ENCODE measurements around the gene C11orf68.
A peak's percentile ranks its signal among the peaks of the same experiment; 100 is the strongest.
"Not testable (repeated sequence)": the region's sequence is repeated elsewhere in the genome, so short reads cannot be mapped to it uniquely, and the experiment has no call there.

The C11orf68 gene

GRCh38 chr11:65918211-65919140 is at the start of gene C11orf68:
TSS of gene C11orf68 (minus strand) at chr11:65919062. CDS start at chr11:65919031, 31 bp downstream.
- DNase-seq (ENCODE audit: low spot score) = no peak

DNA sequence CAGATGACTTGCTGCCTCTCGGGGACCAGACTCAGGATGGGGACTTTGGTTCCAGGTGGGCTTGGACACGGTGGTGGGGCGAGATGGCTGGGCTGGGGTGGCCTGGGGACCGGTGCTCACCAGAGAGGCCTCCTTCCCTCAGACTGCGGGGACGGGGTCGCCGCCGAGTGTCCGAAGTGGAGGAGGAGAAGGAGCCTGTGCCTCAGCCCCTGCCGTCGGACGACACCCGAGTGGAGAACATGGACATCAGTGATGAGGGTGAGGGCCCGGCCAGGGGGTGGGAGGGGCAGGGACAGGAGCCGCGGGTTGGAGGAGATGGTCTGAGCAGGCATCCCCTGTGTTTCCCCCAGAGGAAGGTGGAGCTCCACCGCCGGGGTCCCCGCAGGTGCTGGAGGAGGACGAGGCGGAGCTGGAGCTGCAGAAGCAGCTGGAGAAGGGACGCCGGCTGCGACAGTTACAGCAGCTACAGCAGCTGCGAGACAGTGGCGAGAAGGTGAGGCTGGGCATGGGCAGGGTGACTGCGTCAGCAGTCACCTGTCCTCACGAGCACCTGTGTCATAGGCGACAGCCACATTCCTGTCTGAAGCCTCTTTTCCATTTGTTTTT is 48.6 kb upstream of the C11orf68 start:
- no peak for DNase-seq (ENCODE audit: low spot score)

- DNase-seq (ENCODE audit: low spot score) = no peak
These were observed 47.3 kb upstream of the C11orf68 start for GRCh38 chr11:65965986-65966762.

- no peak for DNase-seq (ENCODE audit: low spot score)
These were observed 46.0 kb upstream of the C11orf68 start for GRCh38 chr11:65964906-65965305.

GRCh38 chr11:65962141-65962564 is 43.3 kb upstream of the C11orf68 start:
- DNase-seq (ENCODE audit: low spot score) = no peak

DNA sequence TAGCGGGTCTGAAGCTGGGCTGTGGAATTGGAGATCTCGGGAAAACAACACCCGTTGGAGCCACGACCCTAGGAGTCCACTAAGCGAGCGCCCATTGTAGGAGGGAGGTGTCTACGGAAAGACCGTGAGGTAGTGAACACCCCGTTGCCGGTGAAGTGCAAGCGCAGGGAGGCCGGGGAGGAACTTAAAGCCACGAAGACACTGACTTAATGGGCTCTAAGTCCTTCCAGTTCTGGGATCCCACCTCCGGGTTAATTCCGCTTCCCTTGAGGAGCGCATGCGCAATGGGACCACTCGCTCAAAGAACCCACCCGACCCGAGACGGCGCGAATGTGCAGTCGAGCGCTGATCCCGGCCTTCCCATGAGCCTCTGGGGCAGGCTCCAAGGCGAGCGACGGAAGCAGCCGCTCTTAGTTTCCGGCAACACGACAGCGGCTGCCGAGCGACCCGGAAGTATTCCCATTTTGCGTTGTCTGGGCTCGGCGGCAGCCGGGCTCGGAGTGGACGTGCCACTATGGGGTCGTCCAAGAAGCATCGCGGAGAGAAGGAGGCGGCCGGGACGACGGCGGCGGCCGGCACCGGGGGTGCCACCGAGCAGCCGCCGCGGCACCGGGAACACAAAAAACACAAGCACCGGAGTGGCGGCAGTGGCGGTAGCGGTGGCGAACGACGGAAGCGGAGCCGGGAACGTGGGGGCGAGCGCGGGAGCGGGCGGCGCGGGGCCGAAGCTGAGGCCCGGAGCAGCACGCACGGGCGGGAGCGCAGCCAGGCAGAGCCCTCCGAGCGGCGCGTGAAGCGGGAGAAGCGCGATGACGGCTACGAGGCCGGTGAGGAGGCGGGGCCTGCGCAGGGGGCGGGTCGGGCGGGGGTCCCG is 42.6 kb upstream of the C11orf68 start, which contains the start of gene SART1:
TSS of gene SART1 (plus strand) at position 468 of the 874 bp plus-strand sequence. CDS start at position 515, 47 bp downstream.
- DNase-seq (ENCODE audit: low spot score) = peak; percentile 99

- DNase-seq (ENCODE audit: low spot score) = no peak
These were observed 42.0 kb upstream of the C11orf68 start for GRCh38 chr11:65960824-65961266.

- DNase-seq (ENCODE audit: low spot score) = no peak
These were observed 40.0 kb upstream of the C11orf68 start for GRCh38 chr11:65958774-65959420.

DNA sequence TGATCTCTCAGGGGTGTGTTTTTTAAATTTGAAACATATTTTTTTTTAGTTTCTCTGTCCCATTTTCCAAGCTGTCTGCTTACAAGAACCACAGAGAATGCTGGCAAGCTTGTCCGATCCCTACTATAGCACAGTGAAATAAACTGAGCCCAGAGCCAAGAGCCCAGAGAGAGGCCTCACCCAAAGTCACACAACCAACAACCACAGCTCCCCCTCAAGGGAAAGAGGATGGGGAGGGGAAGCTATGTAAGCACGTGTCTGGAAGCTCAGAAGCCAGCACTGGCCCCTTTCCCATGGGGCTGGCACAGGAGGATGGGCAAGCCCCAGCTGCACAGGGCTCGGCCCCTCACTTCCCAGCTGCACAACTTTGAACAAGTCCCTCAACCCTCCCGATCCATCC is 39.4 kb upstream of the C11orf68 start:
- no peak for DNase-seq (ENCODE audit: low spot score)

DNA sequence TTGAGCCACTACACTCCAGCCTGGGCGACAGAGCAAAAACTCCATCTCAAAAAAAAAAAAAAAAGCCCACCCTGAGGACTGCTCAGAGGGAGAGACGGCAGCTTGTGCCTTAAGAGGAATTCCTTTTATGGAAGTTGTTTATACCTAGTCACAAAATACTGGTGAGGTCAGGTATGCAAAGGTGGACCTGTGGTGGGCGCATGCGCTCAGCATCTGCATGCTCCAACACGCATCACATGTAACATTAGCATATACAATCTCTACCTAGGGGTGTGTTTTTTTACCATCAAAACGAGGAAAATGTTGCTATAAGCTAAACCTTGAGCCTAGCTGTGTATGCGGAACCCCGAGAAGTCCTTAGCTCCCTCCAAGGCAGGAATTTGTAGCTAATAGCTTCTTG is 35.9 kb upstream of the C11orf68 start:
- no peak for DNase-seq (ENCODE audit: low spot score)

GRCh38 chr11:65953471-65953870 is 34.6 kb upstream of the C11orf68 start:
- DNase-seq (ENCODE audit: low spot score) = no peak

DNA sequence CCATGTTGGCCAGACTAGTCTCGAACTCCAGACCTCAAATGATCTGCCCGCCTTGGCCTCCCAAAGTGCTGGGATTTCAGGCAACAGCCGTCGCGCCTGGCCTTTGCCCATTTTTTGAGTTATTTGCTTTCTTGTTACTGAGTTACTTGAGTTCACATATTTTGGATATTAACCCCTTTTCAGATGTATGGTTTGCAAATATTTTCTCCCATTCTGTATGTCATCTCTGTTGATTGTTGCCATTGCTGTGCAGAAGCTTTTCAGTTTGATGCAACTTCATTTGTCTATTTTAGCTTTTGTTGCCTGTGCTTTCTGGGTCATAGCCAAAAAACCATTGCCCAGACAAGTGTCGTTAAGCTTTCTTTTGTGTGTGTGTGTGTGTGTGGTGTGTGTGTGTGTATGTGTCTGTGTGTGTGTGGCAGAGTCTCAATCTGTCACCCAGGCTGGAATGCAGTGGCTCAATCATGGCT is 33.2 kb upstream of the C11orf68 start:
- no peak for DNase-seq (ENCODE audit: low spot score)

GRCh38 chr11:65951641-65952040 is 32.8 kb upstream of the C11orf68 start:
- not testable (repeated sequence) for DNase-seq (ENCODE audit: low spot score)

GRCh38 chr11:65950711-65951110 is 31.8 kb upstream of the C11orf68 start:
- not testable (repeated sequence) for DNase-seq (ENCODE audit: low spot score)

DNA sequence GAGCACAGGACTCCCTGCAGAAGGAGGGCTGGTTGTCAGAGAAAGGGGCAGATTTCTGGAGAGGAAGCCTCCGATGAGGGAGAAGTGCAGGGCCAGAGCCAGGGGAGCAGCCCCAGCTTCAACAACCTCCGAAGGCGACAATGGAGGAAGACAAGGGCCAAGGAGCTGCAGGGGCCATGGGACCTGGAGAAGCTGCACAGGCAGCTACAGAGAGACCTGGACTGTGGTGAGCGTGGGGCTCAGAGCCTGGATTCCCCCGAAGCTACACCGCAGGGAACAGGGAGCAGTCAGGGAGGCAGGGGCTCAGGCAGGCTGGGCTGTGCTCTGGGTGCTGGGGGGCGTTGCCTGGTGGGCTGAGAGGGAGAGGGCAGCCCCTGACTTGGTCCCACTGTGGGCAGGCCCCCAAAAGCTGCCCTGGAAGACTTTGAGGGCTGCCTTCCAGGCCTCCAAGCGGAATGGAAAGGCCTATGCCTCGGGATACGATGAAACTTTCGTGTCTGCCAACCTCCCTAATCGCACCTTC is 28.8 kb upstream of the C11orf68 start:
- DNase-seq (ENCODE audit: low spot score) = no peak

GRCh38 chr11:65947133-65947532 is 28.3 kb upstream of the C11orf68 start:
- DNase-seq (ENCODE audit: low spot score) = no peak

DNA sequence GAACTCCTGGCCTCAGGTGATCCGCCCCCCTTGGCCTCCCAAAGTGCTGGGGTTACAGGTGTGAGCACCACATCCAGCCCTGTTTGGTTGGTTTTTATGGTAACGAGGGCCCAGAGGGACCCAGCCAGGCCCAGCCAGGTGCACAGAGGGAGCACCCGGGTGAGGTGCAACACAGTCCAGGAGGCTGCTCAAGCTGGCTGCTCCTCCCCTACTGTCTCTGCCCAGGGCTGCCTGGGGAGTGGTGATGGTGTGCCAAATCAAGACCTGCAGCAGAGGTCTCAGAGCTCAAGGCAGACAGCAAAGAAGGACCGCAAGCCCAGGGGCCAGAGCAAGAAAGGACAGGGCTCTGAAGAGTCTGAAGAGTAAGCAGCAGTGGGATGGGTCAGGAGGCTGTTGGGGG is 27.8 kb upstream of the C11orf68 start:
- no peak for DNase-seq (ENCODE audit: low spot score)

DNA sequence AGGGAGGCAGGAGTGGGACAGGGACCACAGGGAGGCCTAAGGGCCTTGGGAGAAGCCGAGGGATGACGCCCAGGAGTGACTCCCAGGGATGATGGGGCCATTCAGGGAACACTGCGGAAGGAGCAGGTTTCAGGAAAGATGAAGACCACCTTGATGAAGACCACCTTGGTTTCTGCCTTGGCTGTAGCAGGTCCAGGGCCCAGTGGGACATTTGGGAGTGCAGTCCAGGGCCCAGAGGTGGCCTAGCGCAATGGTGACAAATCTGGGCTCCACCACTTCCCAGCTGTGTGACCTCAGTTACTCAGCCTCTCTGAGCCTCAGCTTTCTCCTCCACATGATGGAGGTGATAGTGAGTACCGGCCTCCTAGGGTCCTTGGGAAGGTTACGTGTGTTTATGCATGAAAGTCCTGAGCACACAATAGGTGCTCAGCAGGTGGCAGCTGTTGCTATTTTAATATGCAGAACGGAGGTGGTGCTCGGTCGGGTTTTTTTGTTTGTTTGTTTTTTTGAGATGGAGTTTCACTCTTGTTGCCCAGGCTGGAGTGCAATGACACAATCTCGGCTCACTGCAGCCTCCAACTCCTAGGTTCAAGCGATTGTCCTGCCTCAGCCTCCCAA is 27.2 kb upstream of the C11orf68 start:
- no peak for DNase-seq (ENCODE audit: low spot score)

DNA sequence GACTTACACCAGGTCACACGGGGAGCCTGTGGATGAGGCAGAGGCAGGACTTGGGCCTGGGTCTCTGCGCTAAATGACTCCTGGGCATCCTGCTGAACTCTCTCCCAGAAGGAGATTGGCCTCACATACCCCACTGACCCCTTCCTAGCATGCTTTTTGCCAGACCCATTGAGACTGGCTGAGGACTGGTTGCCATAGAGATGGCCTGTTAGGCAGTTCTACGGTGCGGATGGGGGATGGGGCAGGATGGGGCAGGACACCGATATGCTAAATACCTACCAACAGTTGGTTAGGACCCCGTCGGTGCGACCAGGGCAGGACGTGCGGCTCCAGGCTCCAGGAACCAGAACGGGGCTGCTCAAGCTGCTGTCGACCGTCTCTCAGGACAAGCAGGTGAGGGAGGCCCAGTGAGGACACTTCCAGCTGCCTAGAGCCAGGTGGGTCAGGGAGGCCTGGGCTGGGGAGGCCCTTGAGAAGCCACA is 26.6 kb upstream of the C11orf68 start, which contains the start of gene TSGA10IP:
TSS of gene TSGA10IP (plus strand) at position 51 of the 482 bp plus-strand sequence. CDS start at position 247, 196 bp downstream.
- DNase-seq (ENCODE audit: low spot score) = no peak

DNA sequence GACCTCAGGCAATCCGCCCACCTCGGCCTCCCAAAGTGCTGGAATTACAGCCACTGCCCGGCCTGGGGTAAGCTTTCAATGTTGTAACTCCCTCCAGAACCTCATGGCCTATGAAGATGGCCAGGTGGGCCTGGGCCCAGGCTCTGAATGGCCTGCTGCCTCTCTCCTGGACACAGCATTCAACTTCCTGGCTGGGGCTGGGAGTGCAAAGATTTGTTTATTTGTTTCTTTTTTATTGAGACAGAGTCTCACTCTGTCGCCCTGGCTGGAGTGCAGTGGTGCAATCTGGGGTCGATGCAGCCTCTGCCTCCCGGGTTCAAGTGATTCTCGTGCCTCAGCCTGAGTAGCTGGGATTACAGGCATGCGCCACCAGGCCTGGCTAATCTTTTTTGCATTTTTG is 25.9 kb upstream of the C11orf68 start:
- DNase-seq (ENCODE audit: low spot score) = no peak
